ENCODE data around the gene DCDC2C.

Gene DCDC2C

DNA sequence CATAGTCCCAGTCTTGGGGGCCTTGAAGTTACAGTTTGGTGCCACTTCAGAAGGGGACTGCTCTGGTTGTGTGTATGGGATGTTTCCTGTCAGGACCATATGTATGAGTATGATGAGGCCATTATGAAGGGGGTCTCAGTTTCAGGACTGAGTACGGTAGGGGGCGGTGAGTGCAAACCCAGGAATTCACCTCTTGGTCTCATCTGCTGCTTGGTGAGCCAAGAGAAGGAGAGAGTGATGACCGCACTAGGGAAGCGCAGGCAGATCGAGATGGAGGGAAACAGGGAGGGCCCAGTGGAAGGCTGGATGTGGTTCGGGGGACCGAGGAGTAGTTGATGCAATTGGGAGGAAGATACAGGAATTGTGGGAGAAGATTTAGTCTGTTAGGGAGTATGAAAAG lies 28.5 kb downstream of the DCDC2C start:
- peaks cover 11% of the 10 kb centered on the region for H3K27me3 ChIP-seq (ENCODE audit: low read depth)
- no peaks in the 10 kb centered on the region for H3K4me1 ChIP-seq
- H3K4me3 ChIP-seq: no peak overlapping the region
- no peaks in the 10 kb centered on the region for H3K36me3 ChIP-seq (replicated peaks)
- no peak for DNase-seq (ENCODE audit: low spot score in 2 of 2)
- no peaks in the 10 kb centered on the region for H3K9me3 ChIP-seq
- in situ Hi-C loops (cut with MboI; ENCODE audit: low sequenced_read_pairs): no loop called here

DNA sequence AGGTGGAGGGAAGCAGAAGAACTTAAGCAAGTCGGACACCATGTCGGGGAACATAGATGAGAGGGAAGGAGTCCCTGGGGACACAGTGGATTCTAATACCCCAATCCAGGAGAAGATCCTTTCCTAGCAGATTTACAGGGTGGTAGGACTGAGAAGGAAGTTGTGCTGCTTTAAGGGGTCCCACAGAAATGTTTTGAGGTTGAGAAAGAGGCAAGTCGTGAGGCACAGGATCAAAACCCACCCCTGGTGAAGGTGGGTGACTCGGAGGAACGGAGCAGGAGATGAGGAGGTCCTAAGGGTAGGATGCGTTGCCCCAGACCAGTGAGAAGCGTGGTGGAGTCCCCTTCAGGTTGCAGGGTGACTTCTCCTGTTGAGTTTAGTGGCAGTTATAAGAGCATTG lies 32.7 kb downstream of the DCDC2C start:
- Histone ChIP-seq H3K27me3 (ENCODE audit: low read depth) (peaks cover 18% of the 10 kb centered on the region), H3K36me3 (replicated peaks) (no peaks in the 10 kb centered on the region), H3K4me1 (no peaks in the 10 kb centered on the region), H3K9me3 (no peaks in the 10 kb centered on the region), H3K4me3 (no peak overlapping the region)
- in situ Hi-C loops (cut with MboI; ENCODE audit: low sequenced_read_pairs): no loop called here
- DNase-seq (ENCODE audit: low spot score in 2 of 2): no peak

DNA sequence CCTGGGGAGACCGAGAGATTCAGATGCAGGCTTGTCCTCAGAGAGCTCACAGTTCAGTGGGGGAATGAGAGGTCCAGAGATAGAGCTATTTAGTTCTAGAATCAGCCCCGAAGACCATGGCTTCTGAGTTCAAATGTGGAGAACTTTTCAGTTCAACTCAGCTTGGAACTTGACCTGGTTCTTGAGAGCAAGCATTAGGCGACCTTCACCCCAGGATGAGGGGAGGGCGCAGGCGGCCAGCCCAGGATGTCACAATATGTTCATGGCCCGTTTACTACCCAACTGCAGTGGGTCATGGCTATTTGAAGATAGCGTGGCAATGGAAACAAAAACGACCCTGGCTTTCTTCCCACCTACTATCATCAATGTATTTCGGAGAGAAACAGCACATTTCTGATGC lies 33.8 kb downstream of the DCDC2C start:
- DNase-seq (ENCODE audit: low spot score in 2 of 2): no peak
- H3K9me3 ChIP-seq: no peaks in the 10 kb centered on the region
- in situ Hi-C loops (cut with MboI; ENCODE audit: low sequenced_read_pairs): no loop called here
- no peak overlapping the region for H3K4me3 ChIP-seq
- no peaks in the 10 kb centered on the region for H3K36me3 ChIP-seq (replicated peaks)
- no peaks in the 10 kb centered on the region for H3K4me1 ChIP-seq
- peaks cover 20% of the 10 kb centered on the region for H3K27me3 ChIP-seq (ENCODE audit: low read depth)

DNA sequence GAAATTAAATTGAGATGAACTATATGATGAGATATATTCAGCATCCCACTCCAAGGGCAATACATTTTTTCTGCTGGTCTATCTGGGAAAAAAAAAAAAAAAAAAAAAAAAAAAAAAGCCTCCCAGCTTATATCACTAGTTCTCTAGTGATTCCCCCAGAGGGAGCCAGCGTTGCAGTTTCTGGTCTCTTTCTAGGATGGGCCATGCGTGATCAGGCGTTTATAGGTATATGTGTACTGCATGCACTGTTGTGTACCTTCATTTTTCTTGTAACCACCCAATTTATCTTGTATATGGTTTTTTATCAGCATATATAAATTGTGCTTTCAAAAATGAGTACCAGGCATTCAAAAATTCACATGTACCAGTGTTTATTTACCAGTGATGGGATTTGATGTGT lies 35.1 kb downstream of the DCDC2C start:
- DNase-seq (ENCODE audit: low spot score in 2 of 2): peak in 1 of 2 experiments; percentile 36
- in situ Hi-C loops (cut with MboI; ENCODE audit: low sequenced_read_pairs): no loop called here
- peaks cover 20% of the 10 kb centered on the region for H3K27me3 ChIP-seq (ENCODE audit: low read depth)
- no peak overlapping the region for H3K4me3 ChIP-seq
- no peaks in the 10 kb centered on the region for H3K9me3 ChIP-seq
- no peaks in the 10 kb centered on the region for H3K4me1 ChIP-seq
- H3K36me3 ChIP-seq (replicated peaks): no peaks in the 10 kb centered on the region

DNA sequence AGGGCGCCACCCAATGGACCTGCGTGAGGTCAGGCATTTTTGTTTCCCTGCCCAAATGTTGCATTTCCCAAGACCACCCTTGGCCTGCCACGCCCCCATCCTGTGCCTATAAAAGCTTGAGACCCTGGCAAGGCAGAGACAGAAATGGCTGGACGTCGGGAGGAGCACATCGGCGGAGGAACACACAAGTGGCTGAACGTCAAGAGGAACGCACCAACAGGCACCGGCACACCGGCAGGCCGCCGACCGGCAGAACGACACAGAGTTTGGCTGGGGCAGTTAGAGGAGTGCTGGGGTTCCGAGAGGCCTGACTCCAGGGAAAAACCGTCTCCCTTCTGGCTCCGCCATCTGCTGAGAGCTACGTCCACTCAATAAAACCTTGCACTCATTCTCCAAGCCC lies 35.9 kb downstream of the DCDC2C start:
- Histone ChIP-seq H3K9me3 (no peaks in the 10 kb centered on the region), H3K27me3 (ENCODE audit: low read depth) (peaks cover 18% of the 10 kb centered on the region), H3K4me1 (no peaks in the 10 kb centered on the region), H3K36me3 (replicated peaks) (no peaks in the 10 kb centered on the region), H3K4me3 (no peak overlapping the region)
- no peak for DNase-seq (ENCODE audit: low spot score in 2 of 2)
- in situ Hi-C loops (cut with MboI; ENCODE audit: low sequenced_read_pairs): no loop called here

DNA sequence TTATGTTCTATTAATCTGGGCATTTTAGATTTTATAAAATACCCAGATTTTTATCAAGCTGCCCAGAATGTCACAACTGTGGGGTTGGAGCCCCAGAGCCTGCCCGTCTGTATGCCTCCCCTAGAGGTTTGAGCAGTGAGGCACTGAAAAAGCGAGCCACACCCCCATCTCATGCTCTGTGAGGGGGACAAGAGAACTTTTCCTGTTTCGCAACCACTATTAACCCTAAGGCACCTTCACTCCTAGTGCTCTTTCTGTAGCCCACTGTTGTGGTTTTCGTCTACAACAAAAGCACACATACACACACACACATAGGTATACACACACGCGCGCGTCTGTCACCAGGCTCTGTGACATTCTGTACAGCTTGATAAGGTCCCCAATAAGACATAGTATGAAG lies 38.0 kb downstream of the DCDC2C start:
- in situ Hi-C loops (cut with MboI; ENCODE audit: low sequenced_read_pairs): no loop called here
- no peak for DNase-seq (ENCODE audit: low spot score in 2 of 2)
- H3K27me3 ChIP-seq (ENCODE audit: low read depth): peaks cover 13% of the 10 kb centered on the region

DNA sequence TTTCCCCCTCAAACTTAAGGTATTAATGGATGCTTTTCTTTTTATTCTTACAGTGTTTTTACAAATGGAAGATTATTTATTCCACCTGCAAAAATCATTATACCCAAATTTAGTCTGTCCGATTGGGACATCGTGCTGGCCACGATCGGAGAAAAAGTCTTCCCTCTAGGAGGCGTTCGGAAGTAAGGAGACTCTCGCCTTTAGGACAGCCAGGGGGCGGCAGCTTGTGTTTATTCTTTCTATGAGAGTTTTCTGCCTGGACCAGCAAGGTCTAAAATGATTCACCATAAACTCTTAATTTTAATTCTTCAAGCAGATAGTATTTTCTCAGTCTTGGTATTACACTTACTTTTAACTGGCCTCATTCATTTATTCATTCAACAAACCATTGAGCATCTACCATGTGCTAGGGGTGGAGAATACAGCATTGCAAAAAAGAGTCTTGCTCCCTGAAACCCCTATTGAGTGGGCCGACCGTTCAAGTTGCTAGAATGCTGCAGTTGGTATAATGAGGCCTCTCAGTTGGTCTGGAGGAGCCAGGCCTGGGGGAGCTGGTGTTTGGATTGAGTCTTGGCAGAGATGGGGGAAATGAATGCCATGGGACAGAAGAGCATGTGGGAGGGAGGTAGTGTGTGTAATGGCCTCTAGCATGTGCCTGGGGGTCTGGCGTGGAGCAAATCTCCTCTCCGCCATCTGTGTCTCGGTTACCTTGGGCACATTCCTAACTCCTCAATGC lies 38.7 kb downstream of the DCDC2C start:
- Histone ChIP-seq H3K4me1 (no peaks in the 10 kb centered on the region), H3K27me3 (ENCODE audit: low read depth) (peaks cover 9% of the 10 kb centered on the region; the same call in 1 of the 2 replicates), H3K4me3 (no peak overlapping the region), H3K36me3 (replicated peaks) (no peaks in the 10 kb centered on the region), H3K9me3 (no peaks in the 10 kb centered on the region)
- in situ Hi-C loops (cut with MboI; ENCODE audit: low sequenced_read_pairs): no loop called here
- no peak for DNase-seq (ENCODE audit: low spot score in 2 of 2)

More for the DNA sequence above, 38.0 kb downstream of the DCDC2C start:
- Histone ChIP-seq H3K9me3 (no peaks in the 10 kb centered on the region), H3K4me1 (no peaks in the 10 kb centered on the region), H3K4me3 (no peak overlapping the region), H3K36me3 (replicated peaks) (no peaks in the 10 kb centered on the region)

DNA sequence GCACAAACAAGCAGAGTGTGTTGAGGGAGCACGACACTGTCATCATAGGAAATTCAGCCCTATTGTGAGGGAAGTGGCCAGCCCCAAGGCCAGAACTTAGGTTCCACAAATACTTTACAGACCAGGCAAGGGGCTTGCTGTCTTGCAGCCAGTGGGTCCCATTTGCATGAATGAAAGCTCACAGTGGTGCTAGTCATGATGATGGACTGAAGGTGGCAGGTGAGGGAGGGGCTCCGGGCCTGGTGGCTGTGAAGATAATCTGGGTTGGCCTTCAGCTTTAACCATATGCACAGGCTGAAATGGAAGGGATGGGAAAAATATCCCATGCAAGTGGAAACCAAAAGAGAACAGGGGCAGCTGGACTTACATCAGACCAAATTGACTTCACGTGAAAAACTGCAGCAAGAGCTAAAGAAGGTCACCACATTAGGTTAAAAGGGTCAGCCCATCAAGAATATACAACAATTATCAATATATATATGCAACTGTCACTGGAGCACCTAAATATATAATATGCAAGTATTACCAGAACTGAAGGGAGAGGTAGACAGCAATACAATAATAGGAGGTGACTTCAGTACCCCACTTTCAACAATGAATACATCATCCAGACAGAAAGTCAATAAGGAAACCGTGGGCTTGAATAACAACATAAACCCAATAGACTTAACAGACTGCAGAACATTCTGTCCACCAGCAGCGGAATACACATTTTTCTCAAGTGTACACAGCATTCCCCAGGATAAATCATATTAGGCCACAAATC lies 39.6 kb downstream of the DCDC2C start:
- in situ Hi-C loops (cut with MboI; ENCODE audit: low sequenced_read_pairs): no loop called here

DNA sequence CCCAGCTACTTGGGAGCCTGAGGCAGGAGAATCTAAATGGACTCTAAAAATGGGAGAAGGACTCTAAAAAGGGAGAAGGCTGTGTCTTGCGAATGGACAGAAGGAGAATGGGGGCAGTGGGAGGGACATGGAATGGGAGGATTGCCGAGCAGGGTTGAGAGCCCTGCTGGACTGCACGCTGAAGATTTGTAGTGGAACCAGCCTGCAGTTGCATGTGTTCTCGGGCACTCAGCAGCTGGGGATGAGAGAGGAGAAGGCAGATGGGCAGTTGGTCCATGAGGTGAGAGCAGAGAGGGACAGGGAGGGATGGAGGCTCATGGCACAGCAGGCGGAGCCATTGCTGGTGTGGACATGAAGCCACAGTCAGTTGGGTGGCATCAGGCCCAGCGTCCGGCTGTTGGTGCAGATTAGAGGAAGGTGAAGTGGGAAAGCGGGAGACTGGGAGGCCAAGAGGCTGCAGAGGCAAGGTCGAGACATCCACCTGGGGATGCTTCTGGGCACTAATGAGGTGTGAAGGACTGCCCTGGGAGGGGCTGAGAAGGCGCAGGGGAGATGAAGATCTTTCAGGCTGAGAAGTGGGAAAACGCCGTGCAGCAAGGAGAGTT lies 40.7 kb downstream of the DCDC2C start:
- Histone ChIP-seq H3K36me3 (replicated peaks) (no peaks in the 10 kb centered on the region), H3K27me3 (ENCODE audit: low read depth) (peaks cover 10% of the 10 kb centered on the region; the same call in 1 of the 2 replicates), H3K4me3 (no peak overlapping the region), H3K4me1 (no peaks in the 10 kb centered on the region), H3K9me3 (no peaks in the 10 kb centered on the region)
- in situ Hi-C loops (cut with MboI; ENCODE audit: low sequenced_read_pairs): no loop called here
- DNase-seq (ENCODE audit: low spot score in 2 of 2): no peak

More for the DNA sequence above, 39.6 kb downstream of the DCDC2C start:
- Histone ChIP-seq H3K27me3 (ENCODE audit: low read depth) (peaks cover 4% of the 10 kb centered on the region; the same call in 1 of the 2 replicates), H3K9me3 (no peaks in the 10 kb centered on the region), H3K36me3 (replicated peaks) (no peaks in the 10 kb centered on the region), H3K4me3 (no peak overlapping the region), H3K4me1 (no peaks in the 10 kb centered on the region)
- DNase-seq (ENCODE audit: low spot score in 2 of 2): no peak

DNA sequence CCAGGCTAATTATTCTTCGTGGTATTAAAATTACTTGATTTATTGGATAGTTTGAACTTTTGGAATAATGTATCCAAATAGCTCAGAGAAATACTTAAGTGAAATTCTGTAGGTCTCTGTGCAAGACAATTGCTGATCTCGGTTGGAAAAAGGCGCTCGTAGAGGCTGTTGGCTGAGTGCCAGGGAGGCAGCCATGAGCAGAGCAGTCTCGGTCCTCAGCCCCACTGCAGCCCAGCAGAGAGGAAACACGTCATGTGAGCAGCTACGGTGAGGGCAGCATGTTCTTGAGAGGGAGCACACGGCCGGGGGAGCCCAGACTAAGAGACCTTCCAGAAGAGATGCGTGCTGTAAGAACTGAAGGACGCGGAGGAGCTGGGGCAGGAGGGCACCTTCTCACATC lies 42.5 kb downstream of the DCDC2C start:
- Histone ChIP-seq H3K36me3 (replicated peaks) (no peaks in the 10 kb centered on the region), H3K4me1 (no peaks in the 10 kb centered on the region), H3K4me3 (no peak overlapping the region), H3K27me3 (ENCODE audit: low read depth) (peaks cover 9% of the 10 kb centered on the region; the same call in 1 of the 2 replicates), H3K9me3 (no peaks in the 10 kb centered on the region)
- in situ Hi-C loops (cut with MboI; ENCODE audit: low sequenced_read_pairs): no loop called here
- no peak for DNase-seq (ENCODE audit: low spot score in 2 of 2)

DNA sequence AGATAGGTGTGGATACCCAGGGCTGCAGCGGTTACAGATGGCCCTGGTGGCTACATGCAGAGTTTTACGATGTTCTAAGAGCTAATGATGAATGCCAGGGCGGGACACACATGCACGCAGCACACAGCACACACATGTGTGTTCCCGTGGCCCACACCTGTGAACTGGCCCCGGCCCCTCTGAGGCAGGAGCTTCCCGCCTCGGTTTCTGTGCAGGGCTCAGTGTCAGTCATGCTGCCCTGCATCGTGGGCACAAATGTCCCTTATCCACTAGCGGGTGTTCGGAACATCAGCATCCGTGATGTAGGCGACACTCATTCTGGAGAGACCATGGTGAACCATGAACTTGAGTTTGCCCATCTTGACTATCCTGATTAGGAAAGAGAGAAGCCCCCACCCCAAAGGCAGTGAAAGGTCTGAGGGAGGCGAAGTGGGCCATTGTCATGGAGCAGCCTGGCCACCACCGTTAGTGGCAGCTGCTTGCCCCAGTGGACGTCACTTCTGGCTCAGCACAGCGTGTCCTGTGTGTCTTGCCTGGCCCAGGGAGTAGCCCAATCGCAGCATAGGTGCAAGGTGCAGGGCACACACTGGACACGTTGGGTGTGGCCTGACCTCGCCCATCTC lies 43.8 kb downstream of the DCDC2C start:
- in situ Hi-C loops (cut with MboI; ENCODE audit: low sequenced_read_pairs): no loop called here
- H3K27me3 ChIP-seq (ENCODE audit: low read depth): peaks cover 6% of the 10 kb centered on the region; the same call in 1 of the 2 replicates
- H3K4me3 ChIP-seq: no peak overlapping the region
- H3K4me1 ChIP-seq: no peaks in the 10 kb centered on the region
- no peaks in the 10 kb centered on the region for H3K36me3 ChIP-seq (replicated peaks)
- DNase-seq (ENCODE audit: low spot score in 2 of 2): no peak
- H3K9me3 ChIP-seq: no peaks in the 10 kb centered on the region

DNA sequence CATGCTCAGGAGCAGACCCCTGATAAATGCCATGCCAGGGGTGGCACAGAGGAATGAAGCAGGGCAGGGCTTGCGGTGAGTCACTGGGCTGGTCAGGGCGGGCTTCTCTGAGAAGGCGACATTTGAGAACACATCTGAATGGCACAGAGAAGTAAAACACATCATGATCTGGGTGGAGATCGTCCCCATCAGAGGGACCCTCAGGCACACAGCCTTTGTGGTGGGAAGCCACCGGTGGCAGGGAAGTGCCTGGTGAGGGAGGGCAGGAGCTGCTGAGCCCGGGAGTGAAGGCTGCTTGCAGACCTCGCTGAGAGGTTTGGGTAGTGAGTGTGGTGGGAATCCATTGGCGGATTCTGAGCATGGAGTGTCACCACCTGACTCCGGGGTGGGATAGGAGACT lies 44.5 kb downstream of the DCDC2C start:
- Histone ChIP-seq H3K4me1 (no peaks in the 10 kb centered on the region), H3K9me3 (no peaks in the 10 kb centered on the region), H3K36me3 (replicated peaks) (no peaks in the 10 kb centered on the region), H3K4me3 (no peak overlapping the region), H3K27me3 (ENCODE audit: low read depth) (peaks cover 6% of the 10 kb centered on the region; the same call in 1 of the 2 replicates)
- in situ Hi-C loops (cut with MboI; ENCODE audit: low sequenced_read_pairs): no loop called here
- no peak for DNase-seq (ENCODE audit: low spot score in 2 of 2)

DNA sequence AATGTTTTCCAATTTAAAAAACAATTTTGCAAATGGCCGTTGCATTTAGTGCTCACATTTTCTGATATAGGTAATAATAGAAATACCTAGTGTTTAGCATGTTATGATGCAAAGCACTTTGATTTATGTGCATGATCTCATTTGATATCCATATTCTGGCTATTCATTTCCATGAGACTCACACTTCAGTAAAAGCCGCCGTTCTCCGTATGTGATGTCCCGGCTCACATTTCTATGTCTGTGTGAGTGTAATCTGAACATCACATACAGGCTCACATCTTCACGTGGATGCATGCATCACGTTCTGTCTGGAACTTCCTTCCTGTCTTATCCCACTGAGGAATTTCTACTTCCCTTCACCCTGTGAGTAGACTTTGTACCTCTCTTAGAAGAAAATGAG lies 45.8 kb downstream of the DCDC2C start:
- H3K27me3 ChIP-seq (ENCODE audit: low read depth): peaks cover 6% of the 10 kb centered on the region; the same call in 1 of the 2 replicates
- no peak for DNase-seq (ENCODE audit: low spot score in 2 of 2)
- H3K4me1 ChIP-seq: no peaks in the 10 kb centered on the region
- H3K36me3 ChIP-seq (replicated peaks): no peaks in the 10 kb centered on the region
- in situ Hi-C loops (cut with MboI; ENCODE audit: low sequenced_read_pairs): no loop called here
- no peak overlapping the region for H3K4me3 ChIP-seq
- no peaks in the 10 kb centered on the region for H3K9me3 ChIP-seq

All from HAP-1 (cell line).